K562 (cell line): Measurements from ENCODE around the gene SDHAF1. TPM values are rescaled to one million over a fixed set of nuclear protein-coding genes. Genes with fewer than 3 reads are reported as not detected.
A peak's percentile ranks its signal among the peaks of the same experiment; 100 is the strongest.

Source experiments
- E2F8 ChIP-seq: fragments of 450-650 bp; IDR thresholded peaks from 2 replicates; pipeline ENCODE4 v1.7.1; 2018; ENCODE audit warnings: mild to moderate bottlenecking, low read depth; ENCODE audit not compliant: partially characterized antibody
- ERF ChIP-seq: fragments of 450-650 bp; formaldehyde crosslinking; IDR thresholded peaks from 2 replicates; pipeline ENCODE4 v1.4.0; 2020; ENCODE audit warnings: mild to moderate bottlenecking, mixed read lengths
- KLF13 ChIP-seq: fragments of 450-650 bp; IDR thresholded peaks from 2 replicates; pipeline ENCODE4 v1.6.1; 2016; ENCODE audit warnings: missing genetic modification characterization, low read depth, mild to moderate bottlenecking, missing compliant biosample characterization, moderate library complexity, borderline replicate concordance
- MBD2 ChIP-seq: sonication (generic); IDR thresholded peaks from 2 replicates; pipeline ENCODE4 v1.6.1; 2016; ENCODE audit warnings: low read depth, borderline replicate concordance
- MIER1 ChIP-seq: fragments of 450-650 bp; IDR thresholded peaks from 2 replicates; pipeline ENCODE4 v1.6.1; 2016; ENCODE audit warnings: antibody characterized with exemption, mild to moderate bottlenecking, low read depth
- MLLT1 ChIP-seq, 2 experiments: fragments of 450-650 bp; IDR thresholded peaks; 2 replicates each; pipeline ENCODE4 v1.6.1; 2016
- NFYB ChIP-seq: IDR thresholded peaks from 2 replicates; pipeline ENCODE4 v1.6.1; 2011; ENCODE audit warnings: mild to moderate bottlenecking, moderate library complexity; ENCODE audit not compliant: insufficient read length; ENCODE audit errors: extremely low read depth
- PTTG1 ChIP-seq: fragments of 450-650 bp; IDR thresholded peaks from 2 replicates; pipeline ENCODE4 v1.6.1; 2016; ENCODE audit warnings: low read depth, mild to moderate bottlenecking, missing genetic modification characterization, missing compliant biosample characterization
- RBM22 ChIP-seq: fragments of 200-400 bp; formaldehyde crosslinking; IDR thresholded peaks from 2 replicates; pipeline ENCODE4 v1.6.1; 2018; ENCODE audit warnings: low read length, low read depth; ENCODE audit not compliant: poor library complexity, severe bottlenecking
- STAT5B ChIP-seq: fragments of 250-450 bp; sonication (Bioruptor Pico); IDR thresholded peaks from 2 replicates; pipeline ENCODE4 v1.8.0; 2021; ENCODE audit warnings: mild to moderate bottlenecking, inconsistent platforms
- TARDBP ChIP-seq: fragments of 450-650 bp; IDR thresholded peaks from 2 replicates; pipeline ENCODE4 v1.6.1; 2016
- ZC3H11A ChIP-seq: IDR thresholded peaks from 2 replicates; pipeline ENCODE4 v1.6.1; 2012; ENCODE audit warnings: low read depth, low read length, improper control_type of control experiment
- polyA plus RNA-seq, 8 experiments: library from polyadenylated mRNA; depleted of rRNA in 4 of 8; stranded (reverse) in 5 of 8; unstranded in 3 of 8; fragments of >200 nt; fragmentation: Nextera tagmentation in 2 of 8; fragmentation: Illumina TruSeq in 1 of 8; extraction: Ambion mirVana in 2 of 8; extraction: Trizol in 1 of 8; gene quantifications; 2 replicates each; pipeline versions ENCODE4 v1.2.1 to v1.2.3, GENCODE V29; 2011 to 2014; ENCODE audit warnings: inconsistent platforms in 1 of 8, missing spikeins in 1 of 8
- total RNA-seq, 7 experiments: library from RNA; depleted of rRNA in 6 of 7; stranded (reverse); fragments of >200 nt in 6 of 7; fragmentation: Illumina TruSeq in 2 of 7; extraction: Trizol in 2 of 7; gene quantifications; 2 replicates each; pipeline versions ENCODE4 v1.2.1 to v1.2.3, GENCODE V29; 2011 to 2021; ENCODE audit warnings: low replicate concordance in 1 of 7
- TF ChIP-seq, protein P1 (sequence below): sonication (generic); formaldehyde crosslinking; IDR thresholded peaks from 2 replicates; pipeline ENCODE4 v1.8.0; 2022; ENCODE audit warnings: mild to moderate bottlenecking, low read depth, missing genetic modification reagents
- TF ChIP-seq, protein P2 (sequence below): fragments of 450-650 bp; IDR thresholded peaks from 2 replicates; pipeline ENCODE4 v1.6.1; 2017; ENCODE audit warnings: antibody characterized with exemption, mild to moderate bottlenecking
- TF ChIP-seq, protein P3 (sequence below): fragments of 250-450 bp; sonication (Bioruptor Pico); IDR thresholded peaks from 2 replicates; pipeline ENCODE4 v1.4.0; 2020; ENCODE audit warnings: borderline replicate concordance

The SDHAF1 gene
- total and polyA plus RNA-seq, 9 of the 15 experiments (the other 6 are each of a cell fraction or from before 2014, with no cell fraction given), result 0.42 to 55.7 (median 18.8) TPM

- TF ChIP-seq ZC3H11A (no peak), STAT5B (CRISPR knock-in tag) (no peak), RBM22 (no peak), ERF (CRISPR knock-in tag) (peak; percentile 58; the same call in 1 of the 2 replicates), MIER1 (peak; percentile 36; the same call in 1 of the 2 replicates), E2F8 (peak; percentile 81), PTTG1 (tag) (no peak), KLF13 (tag) (no peak), TARDBP (no peak), NFYB (peak; percentile 81), MLLT1 (IDR thresholded peaks at IDR 0.05) (peak in 1 of 2 experiments; percentile 88; a peak in 2 of 4 replicates), MBD2 (peak; percentile 96)
- TF ChIP-seq, protein P1, sequence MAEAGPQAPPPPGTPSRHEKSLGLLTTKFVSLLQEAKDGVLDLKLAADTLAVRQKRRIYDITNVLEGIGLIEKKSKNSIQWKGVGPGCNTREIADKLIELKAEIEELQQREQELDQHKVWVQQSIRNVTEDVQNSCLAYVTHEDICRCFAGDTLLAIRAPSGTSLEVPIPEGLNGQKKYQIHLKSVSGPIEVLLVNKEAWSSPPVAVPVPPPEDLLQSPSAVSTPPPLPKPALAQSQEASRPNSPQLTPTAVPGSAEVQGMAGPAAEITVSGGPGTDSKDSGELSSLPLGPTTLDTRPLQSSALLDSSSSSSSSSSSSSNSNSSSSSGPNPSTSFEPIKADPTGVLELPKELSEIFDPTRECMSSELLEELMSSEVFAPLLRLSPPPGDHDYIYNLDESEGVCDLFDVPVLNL, result peak; percentile 69; the same call in 1 of the 2 replicates
- TF ChIP-seq, protein P2, sequence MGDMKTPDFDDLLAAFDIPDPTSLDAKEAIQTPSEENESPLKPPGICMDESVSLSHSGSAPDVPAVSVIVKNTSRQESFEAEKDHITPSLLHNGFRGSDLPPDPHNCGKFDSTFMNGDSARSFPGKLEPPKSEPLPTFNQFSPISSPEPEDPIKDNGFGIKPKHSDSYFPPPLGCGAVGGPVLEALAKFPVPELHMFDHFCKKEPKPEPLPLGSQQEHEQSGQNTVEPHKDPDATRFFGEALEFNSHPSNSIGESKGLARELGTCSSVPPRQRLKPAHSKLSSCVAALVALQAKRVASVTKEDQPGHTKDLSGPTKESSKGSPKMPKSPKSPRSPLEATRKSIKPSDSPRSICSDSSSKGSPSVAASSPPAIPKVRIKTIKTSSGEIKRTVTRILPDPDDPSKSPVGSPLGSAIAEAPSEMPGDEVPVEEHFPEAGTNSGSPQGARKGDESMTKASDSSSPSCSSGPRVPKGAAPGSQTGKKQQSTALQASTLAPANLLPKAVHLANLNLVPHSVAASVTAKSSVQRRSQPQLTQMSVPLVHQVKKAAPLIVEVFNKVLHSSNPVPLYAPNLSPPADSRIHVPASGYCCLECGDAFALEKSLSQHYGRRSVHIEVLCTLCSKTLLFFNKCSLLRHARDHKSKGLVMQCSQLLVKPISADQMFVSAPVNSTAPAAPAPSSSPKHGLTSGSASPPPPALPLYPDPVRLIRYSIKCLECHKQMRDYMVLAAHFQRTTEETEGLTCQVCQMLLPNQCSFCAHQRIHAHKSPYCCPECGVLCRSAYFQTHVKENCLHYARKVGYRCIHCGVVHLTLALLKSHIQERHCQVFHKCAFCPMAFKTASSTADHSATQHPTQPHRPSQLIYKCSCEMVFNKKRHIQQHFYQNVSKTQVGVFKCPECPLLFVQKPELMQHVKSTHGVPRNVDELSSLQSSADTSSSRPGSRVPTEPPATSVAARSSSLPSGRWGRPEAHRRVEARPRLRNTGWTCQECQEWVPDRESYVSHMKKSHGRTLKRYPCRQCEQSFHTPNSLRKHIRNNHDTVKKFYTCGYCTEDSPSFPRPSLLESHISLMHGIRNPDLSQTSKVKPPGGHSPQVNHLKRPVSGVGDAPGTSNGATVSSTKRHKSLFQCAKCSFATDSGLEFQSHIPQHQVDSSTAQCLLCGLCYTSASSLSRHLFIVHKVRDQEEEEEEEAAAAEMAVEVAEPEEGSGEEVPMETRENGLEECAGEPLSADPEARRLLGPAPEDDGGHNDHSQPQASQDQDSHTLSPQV, result no peak
- TF ChIP-seq, protein P3, sequence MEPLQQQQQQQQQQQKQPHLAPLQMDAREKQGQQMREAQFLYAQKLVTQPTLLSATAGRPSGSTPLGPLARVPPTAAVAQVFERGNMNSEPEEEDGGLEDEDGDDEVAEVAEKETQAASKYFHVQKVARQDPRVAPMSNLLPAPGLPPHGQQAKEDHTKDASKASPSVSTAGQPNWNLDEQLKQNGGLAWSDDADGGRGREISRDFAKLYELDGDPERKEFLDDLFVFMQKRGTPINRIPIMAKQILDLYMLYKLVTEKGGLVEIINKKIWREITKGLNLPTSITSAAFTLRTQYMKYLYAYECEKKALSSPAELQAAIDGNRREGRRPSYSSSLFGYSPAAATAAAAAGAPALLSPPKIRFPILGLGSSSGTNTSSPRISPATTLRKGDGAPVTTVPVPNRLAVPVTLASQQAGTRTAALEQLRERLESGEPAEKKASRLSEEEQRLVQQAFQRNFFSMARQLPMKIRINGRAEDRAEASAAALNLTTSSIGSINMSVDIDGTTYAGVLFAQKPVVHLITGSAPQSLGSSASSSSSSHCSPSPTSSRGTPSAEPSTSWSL (CRISPR knock-in tag), result no peak
Observed at GRCh38 chr19:36014012-36014924, 19.3 kb downstream of the SDHAF1 start, which contains the start of gene ALKBH6 (continued).
